Left ventricle myocardium inferior (tissue), 1 donor: ENCODE measurements around the gene GPR143. TPM values are rescaled to one million over a fixed set of nuclear protein-coding genes. Genes with fewer than 3 reads are reported as not detected.

Source experiments
- DNase-seq: peaks from one replicate; pipeline ENCODE4 v3.0.0-alpha.2; 2020
- H3K27ac ChIP-seq: fragments of 200-600 bp; replicated peaks from 2 replicates; pipeline ENCODE4 v1.8.0; 2021
- H3K27me3 ChIP-seq: fragments of 200-600 bp; 2 replicates; pipeline ENCODE4 v1.8.0; 2021; ENCODE audit warnings: low read depth
- H3K36me3 ChIP-seq: fragments of 200-600 bp; 2 replicates; pipeline ENCODE4 v1.8.0; 2021
- H3K4me1 ChIP-seq: fragments of 200-600 bp; 2 replicates; pipeline ENCODE4 v1.8.0; 2021
- H3K4me3 ChIP-seq: fragments of 200-600 bp; 2 replicates; pipeline ENCODE4 v1.8.0; 2021; ENCODE audit warnings: mild to moderate bottlenecking, moderate library complexity
- H3K9me3 ChIP-seq: fragments of 200-600 bp; replicated peaks from 2 replicates; pipeline ENCODE4 v1.8.0; 2021
- CTCF ChIP-seq: fragments of 200-600 bp; IDR thresholded peaks from 2 replicates; pipeline ENCODE4 v1.8.0; 2021; ENCODE audit warnings: antibody characterized with exemption, mild to moderate bottlenecking, borderline replicate concordance
- intact Hi-C: fragments of 100-400 bp; cut with micrococcal nuclease; formaldehyde crosslinking; loops from one replicate; pipeline ENCODE4 v1.11.0; 2022
- total RNA-seq: library from RNA; stranded (reverse); fragmentation: NEBNext Ultra II Directional; extraction: Animal tissue kit (Norgen Biotek cat#: 25700); gene quantifications from one replicate; pipeline ENCODE4 v1.2.1, GENCODE V29; 2021
- donor health status: DM: no; HTN: yes; CAD: no; lungs with severe emphysema.

Gene GPR143
- total RNA-seq, 1 donor from 2014 or later = not detected

DNA sequence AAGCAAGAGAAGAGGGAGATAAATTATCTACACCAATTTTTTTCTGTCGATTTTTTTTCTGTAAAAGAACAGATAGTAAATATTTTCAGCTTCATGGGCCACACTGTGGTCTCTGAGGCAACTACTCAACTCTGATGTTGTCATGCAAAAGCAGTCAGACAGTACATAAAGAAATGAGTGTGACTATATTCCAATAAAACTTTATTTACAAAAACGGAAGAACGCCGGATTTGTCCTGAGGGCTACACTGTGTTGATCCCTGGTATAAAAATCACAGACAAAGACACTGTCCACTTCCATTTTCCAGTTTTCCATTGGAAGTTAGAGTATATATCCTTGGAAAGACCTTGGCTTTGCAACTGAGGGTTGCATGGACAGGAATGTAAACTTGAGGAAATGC is 18.0 kb downstream of the GPR143 start:
- Histone ChIP-seq H3K9me3 (no peaks in the 10 kb centered on the region), H3K4me3 (no peak overlapping the region), H3K27ac (no peak overlapping the region), H3K27me3 (no peaks in the 10 kb centered on the region), H3K36me3 (no peaks in the 10 kb centered on the region), H3K4me1 (no peaks in the 10 kb centered on the region)
- no peak for DNase-seq
- TF ChIP-seq CTCF = no peak
- intact Hi-C loops = no loop called here

GRCh38 chrX:9746148-9746888 is 19.3 kb downstream of the GPR143 start:
- Histone ChIP-seq H3K9me3 (no peaks in the 10 kb centered on the region), H3K4me3 (no peak overlapping the region), H3K36me3 (no peaks in the 10 kb centered on the region), H3K27me3 (no peaks in the 10 kb centered on the region), H3K27ac (peak overlapping the region; percentile 74), H3K4me1 (no peaks in the 10 kb centered on the region)
- DNase-seq = no peak
- no peak for TF ChIP-seq CTCF
- intact Hi-C loops = no loop called here

DNA sequence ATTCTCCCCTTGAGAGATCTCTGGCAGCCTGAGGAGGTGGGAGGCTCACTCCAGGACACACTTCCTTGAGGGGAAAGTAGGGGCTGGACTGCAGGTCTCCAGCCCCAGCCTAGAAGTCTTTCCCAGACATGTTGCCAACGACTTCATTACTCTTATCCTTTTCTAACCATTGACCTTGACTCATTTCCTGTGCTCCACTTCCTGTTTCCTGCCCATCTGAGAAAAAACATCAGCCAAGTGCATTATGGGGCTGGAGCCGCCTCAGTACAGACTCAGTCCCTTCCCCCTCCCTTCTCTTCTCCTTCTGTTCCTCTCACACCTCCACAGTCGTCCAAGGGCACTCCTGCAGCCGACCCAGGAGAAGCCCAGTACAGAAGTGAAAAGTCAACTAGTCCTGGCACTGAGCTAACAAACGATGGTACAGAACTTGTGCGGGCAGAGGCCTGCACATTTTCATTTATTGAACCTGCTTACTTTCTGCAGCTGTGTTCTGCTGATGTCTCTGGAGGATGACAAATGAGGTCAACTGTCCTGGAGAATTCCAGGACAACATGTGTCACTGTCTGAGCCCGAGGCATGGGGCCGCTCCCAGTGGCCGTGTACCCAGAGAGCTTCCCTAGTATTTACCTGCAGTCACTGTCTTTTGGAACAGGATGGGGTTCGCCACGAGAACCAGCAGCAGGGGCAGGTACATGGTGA is 20.1 kb downstream of the GPR143 start:
- no peak for DNase-seq
- TF ChIP-seq CTCF = no peak
- Histone ChIP-seq H3K36me3 (no peaks in the 10 kb centered on the region), H3K27ac (peak overlapping the region; percentile 74), H3K4me3 (no peak overlapping the region), H3K4me1 (no peaks in the 10 kb centered on the region), H3K9me3 (no peaks in the 10 kb centered on the region), H3K27me3 (no peaks in the 10 kb centered on the region)
- intact Hi-C loops = no loop called here

DNA sequence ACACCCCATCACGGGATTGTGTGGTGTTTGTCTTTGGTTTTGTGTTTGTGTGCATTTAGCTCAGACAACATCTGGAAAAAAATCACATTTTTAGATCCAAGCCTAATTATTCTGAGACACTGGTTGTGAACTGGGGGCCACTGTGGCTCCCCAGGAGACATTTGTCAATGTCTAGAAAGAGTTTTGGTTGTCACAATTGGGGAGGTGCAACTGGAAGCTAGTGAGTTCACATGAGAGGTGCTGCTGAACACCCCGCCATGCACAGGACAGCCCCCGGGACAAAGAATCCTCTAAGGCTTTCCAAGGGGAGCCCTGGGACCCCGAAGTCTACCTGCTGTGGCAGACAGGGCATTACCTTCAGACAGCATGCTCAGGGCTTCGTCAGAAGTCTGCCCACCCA is 26.5 kb downstream of the GPR143 start:
- DNase-seq = no peak

DNA sequence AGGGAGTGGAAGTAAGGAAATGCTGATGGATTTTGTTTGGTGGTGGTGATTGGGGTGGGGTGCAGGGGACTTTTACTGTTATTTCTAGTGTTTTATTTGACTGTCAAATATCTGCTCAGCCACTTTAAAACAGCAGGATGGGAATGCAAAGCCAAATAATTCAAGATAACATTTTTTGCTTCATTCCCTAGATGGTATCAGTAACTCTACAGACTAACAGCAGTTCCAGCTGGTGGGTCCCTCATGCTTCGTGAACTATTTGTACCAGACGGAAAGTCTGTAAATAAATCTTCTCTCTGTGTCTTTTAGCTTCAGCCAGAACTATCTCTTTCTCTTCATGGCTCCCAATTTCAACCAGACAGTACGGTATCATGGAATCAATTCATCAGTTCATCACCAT is 27.5 kb downstream of the GPR143 start:
- Histone ChIP-seq H3K4me3 (no peak overlapping the region), H3K36me3 (no peaks in the 10 kb centered on the region), H3K4me1 (no peaks in the 10 kb centered on the region), H3K9me3 (no peaks in the 10 kb centered on the region), H3K27me3 (no peaks in the 10 kb centered on the region), H3K27ac (no peak overlapping the region)
- DNase-seq = no peak
- TF ChIP-seq CTCF = no peak
- intact Hi-C loops = no loop called here

More for the DNA sequence above, 26.5 kb downstream of the GPR143 start:
- Histone ChIP-seq H3K27ac (no peak overlapping the region), H3K36me3 (no peaks in the 10 kb centered on the region), H3K27me3 (no peaks in the 10 kb centered on the region), H3K4me3 (no peak overlapping the region), H3K9me3 (no peaks in the 10 kb centered on the region), H3K4me1 (no peaks in the 10 kb centered on the region)
- intact Hi-C loops = no loop called here
- TF ChIP-seq CTCF = no peak
